K562 (cell line): ENCODE results near the gene SHOX.

Experiments used
- ARID4B ChIP-seq: sonication (generic); formaldehyde crosslinking; IDR thresholded peaks from 2 replicates; pipeline ENCODE4 v1.8.0; 2022; ENCODE audit warnings: mild to moderate bottlenecking, missing genetic modification reagents
- COPS2 ChIP-seq: fragments of 450-650 bp; conservative IDR thresholded peaks from 2 replicates; pipeline ENCODE4 v1.6.1; 2016; ENCODE audit warnings: mild to moderate bottlenecking, moderate library complexity
- CREM ChIP-seq: IDR thresholded peaks from 2 replicates; pipeline ENCODE4 v1.6.1; 2014; ENCODE audit warnings: antibody characterized with exemption, low read depth
- CTCF ChIP-seq, 3 experiments: IDR thresholded peaks in 2 of 3; conservative IDR thresholded peaks in 1 of 3; 2 replicates each; pipeline ENCODE4 v1.5.1; 2011 to 2012; ENCODE audit warnings: low read length in 3 of 3, mild to moderate bottlenecking in 3 of 3, control low read depth in 2 of 3, improper control_type of control experiment in 1 of 3, inconsistent platforms in 1 of 3, low read depth in 1 of 3, mixed read lengths in 1 of 3, moderate library complexity in 1 of 3; ENCODE audit not compliant: insufficient read depth in 2 of 3
- EP300 ChIP-seq: IDR thresholded peaks from 2 replicates; pipeline ENCODE4 v1.6.1; 2012; ENCODE audit warnings: low read length, improper control_type of control experiment
- EZH2 ChIP-seq: IDR thresholded peaks from 2 replicates; pipeline ENCODE4 v1.6.1; 2012; ENCODE audit warnings: low read depth, mild to moderate bottlenecking, inconsistent platforms, low read length, borderline replicate concordance
- JUNB ChIP-seq: fragments of 450-650 bp; formaldehyde crosslinking; conservative IDR thresholded peaks from 2 replicates; pipeline ENCODE4 v1.4.0; 2020; ENCODE audit warnings: mild to moderate bottlenecking
- KHSRP ChIP-seq: fragments of 450-650 bp; IDR thresholded peaks from 2 replicates; pipeline ENCODE4 v1.6.1; 2017
- POLR2A ChIP-seq: fragments of 450-650 bp; conservative IDR thresholded peaks from 2 replicates; pipeline ENCODE4 v1.6.1; 2016
- SIX5 ChIP-seq, 2 experiments: IDR thresholded peaks; 2 replicates each; pipeline ENCODE4 v1.6.1; 2011; ENCODE audit warnings: low read length in 2 of 2, borderline replicate concordance in 1 of 2, low read depth in 1 of 2, mild to moderate bottlenecking in 1 of 2, moderate library complexity in 1 of 2; ENCODE audit not compliant: insufficient read depth in 1 of 2
- SMARCA5 ChIP-seq: fragments of 450-650 bp; IDR thresholded peaks from 2 replicates; pipeline ENCODE4 v1.6.1; 2016
- SNAPC5 ChIP-seq: fragments of 250-450 bp; sonication (Bioruptor Pico); IDR thresholded peaks from 2 replicates; pipeline ENCODE4 v1.8.0; 2021; ENCODE audit warnings: moderate library complexity, mild to moderate bottlenecking, inconsistent platforms
- SP1 ChIP-seq: sonication (generic); formaldehyde crosslinking; IDR thresholded peaks from 2 replicates; pipeline ENCODE4 v1.8.1; 2022; ENCODE audit warnings: mild to moderate bottlenecking, missing genetic modification reagents
- ZNF121 ChIP-seq: sonication (generic); formaldehyde crosslinking; conservative IDR thresholded peaks from 2 replicates; pipeline ENCODE4 v1.8.0; 2022; ENCODE audit warnings: missing genetic modification reagents

- TF ChIP-seq SP1 (CRISPR knock-in tag) (no peak), POLR2A (no peak), EZH2 (no peak), COPS2 (no peak), SNAPC5 (CRISPR knock-in tag) (no peak), JUNB (CRISPR knock-in tag) (no peak), ZNF121 (CRISPR knock-in tag) (no peak), CREM (no peak), CTCF (IDR thresholded peaks at IDR 0.05 in 2 of 3, conservative IDR thresholded peaks at IDR 0.05 in 1 of 3; ENCODE audit: insufficient read depth in 2 of 3, low read depth in 1 of 3, low read length in 3 of 3) (no peak), KHSRP (no peak), SIX5 (IDR thresholded peaks at IDR 0.05; ENCODE audit: borderline replicate concordance in 1 of 2, insufficient read depth in 1 of 2, low read depth in 1 of 2, low read length in 2 of 2) (no peak), EP300 (no peak), SMARCA5 (no peak), ARID4B (CRISPR knock-in tag) (no peak)
Measured at GRCh38 chrX:682892-683291, 52.3 kb downstream of the SHOX start.
